ENCODE results near the gene RPLP2. TPM values are rescaled to one million over a fixed set of nuclear protein-coding genes. Genes with fewer than 3 reads are reported as not detected.
A peak's percentile ranks its signal among the peaks of the same experiment; 100 is the strongest.

Gene RPLP2
- total and polyA plus RNA-seq, 7 experiments from 2014 or later, result 2,266 to 5,944 (median 4,844) TPM

- no peak for ATAC-seq
- intact Hi-C loops (cut with micrococcal nuclease), result no loop called here
Observed at GRCh38 chr11:788953-789940, 20.5 kb upstream of the RPLP2 start.

GRCh38 chr11:789943-790342, 19.8 kb upstream of the RPLP2 start, which contains the start of gene CEND1:
TSS of gene CEND1 (minus strand) at chr11:790090. CDS start at chr11:788576, 1,514 bp downstream.
- intact Hi-C loops (cut with micrococcal nuclease), result loop anchor here (1.0 to 10.0 kb wide), 3 partner anchors 13 to 375 kb away; partner anchors contain the start of genes GATD1 (in 1 of the 2), LMNTD2 (in 1 of the 2), RASSF7 (in 1 of the 2) and SIGIRR (in 1 of the 2)
- Histone ChIP-seq H3K4me1 (ENCODE audit: control insufficient read depth in 2 of 2, insufficient read depth in 2 of 2, low read length in 2 of 2) (no peaks in the 10 kb centered on the region), H3K4me3 (ENCODE audit: low read length) (no peak within 1 kb of the TSS), H3K9me3 (ENCODE audit: control insufficient read depth in 2 of 3, low read length in 3 of 3) (no peaks in the 10 kb centered on the region), H3K36me3 (ENCODE audit: control insufficient read depth in 2 of 3, insufficient read depth in 3 of 3, low read length in 3 of 3) (peaks cover 0 to 36% (median 0%) of the 10 kb centered on the region in 3 experiments), H3K27me3 (ENCODE audit: control insufficient read depth in 2 of 2, insufficient read depth in 2 of 2, low read length in 2 of 2) (no peaks in the 10 kb centered on the region), H3K27ac (ENCODE audit: low read depth, low read length) (no peak within 1 kb of the TSS)
- Mint-ChIP-seq H3K27me3 (no peaks in the 10 kb centered on the region), H3K27ac (peak within 1 kb of the TSS in 1 of 9 donors; percentile 58), H3K9me3 (no peaks in the 10 kb centered on the region), H3K4me3 (peak within 1 kb of the TSS in 2 of 10 donors; percentile 48 to 49), H3K36me3 (peaks cover 0 to 8% (median 0%) of the 10 kb centered on the region in 5 donors), H3K4me1 (peaks cover 0 to 6% (median 0%) of the 10 kb centered on the region in 7 donors)
- peak; percentile 60 for ATAC-seq
- CTCF ChIA-PET, result no interaction called here
- DNase-seq, result peak in 1 of 9 donors; percentile 68
- POLR2A ChIA-PET, result interaction anchor here (1.4 kb wide), 1 partner anchor 12 kb away, joined by 5 read pairs; no protein-coding TSS in a partner anchor

More at GRCh38 chr11:788953-789940, 20.5 kb upstream of the RPLP2 start:
- H3K4me3 Mint-ChIP-seq, result peak overlapping the region in 1 of 10 donors; percentile 48
- H3K4me1 Mint-ChIP-seq, result peaks cover 0 to 6% (median 0%) of the 10 kb centered on the region in 7 donors
- no peaks in the 10 kb centered on the region for H3K9me3 Mint-ChIP-seq
- peaks cover 0 to 8% (median 0%) of the 10 kb centered on the region in 5 donors for H3K36me3 Mint-ChIP-seq
- DNase-seq, result peak in 1 of 9 donors; percentile 7
- Histone ChIP-seq H3K27ac (ENCODE audit: low read depth, low read length) (no peak overlapping the region), H3K4me1 (ENCODE audit: control insufficient read depth in 2 of 2, insufficient read depth in 2 of 2, low read length in 2 of 2) (no peaks in the 10 kb centered on the region), H3K27me3 (ENCODE audit: control insufficient read depth in 2 of 2, insufficient read depth in 2 of 2, low read length in 2 of 2) (no peaks in the 10 kb centered on the region), H3K4me3 (ENCODE audit: low read length) (no peak overlapping the region), H3K36me3 (ENCODE audit: control insufficient read depth in 2 of 3, insufficient read depth in 3 of 3, low read length in 3 of 3) (peaks cover 0 to 33% (median 0%) of the 10 kb centered on the region in 3 experiments), H3K9me3 (ENCODE audit: control insufficient read depth in 2 of 3, low read length in 3 of 3) (no peaks in the 10 kb centered on the region)
- ChIA-PET POLR2A (no interaction called here), CTCF (no interaction called here)
- no peaks in the 10 kb centered on the region for H3K27me3 Mint-ChIP-seq
- peak overlapping the region in 1 of 9 donors; percentile 58 for H3K27ac Mint-ChIP-seq

DNA sequence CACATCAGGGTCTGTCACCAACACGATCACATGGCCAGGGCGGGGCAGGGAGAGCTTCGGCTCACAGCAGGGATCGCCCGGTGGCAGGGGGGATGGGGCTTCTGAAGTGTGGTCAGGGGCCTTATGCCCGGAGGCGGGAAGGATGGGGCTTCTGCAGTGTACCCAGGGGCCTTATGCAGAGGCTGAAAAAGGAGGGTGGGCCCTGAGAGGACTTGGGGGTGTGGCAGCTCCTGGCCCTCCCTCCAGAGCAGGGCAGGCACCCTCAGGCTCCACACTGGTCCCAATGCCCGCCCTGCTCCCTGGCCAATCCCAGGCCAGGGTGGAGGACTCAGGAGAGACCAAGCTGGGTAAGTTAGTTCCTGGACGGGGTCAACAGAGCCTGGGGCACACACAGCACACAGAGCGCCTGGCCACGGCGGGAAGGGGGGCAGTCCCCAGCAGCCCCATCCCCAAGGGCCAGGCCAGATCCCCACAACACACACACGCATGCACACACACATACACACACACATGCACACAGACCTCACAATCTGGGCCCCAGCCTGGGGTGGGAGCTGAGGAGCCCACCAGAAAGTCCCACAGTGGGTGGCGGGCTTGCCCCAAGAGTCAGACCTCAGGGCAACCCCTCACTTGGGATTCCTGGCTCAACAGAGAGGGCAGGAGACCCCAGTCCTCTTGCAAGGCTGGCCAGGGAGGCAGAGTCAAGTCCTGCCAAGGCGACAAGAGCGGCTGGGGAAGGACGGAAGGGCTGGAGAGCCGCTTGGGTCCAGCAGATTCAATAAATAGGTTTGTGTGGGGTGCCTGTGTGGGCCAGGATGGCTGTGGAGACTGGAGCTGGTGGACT, 18.8 kb upstream of the RPLP2 start:
- H3K27me3 Mint-ChIP-seq, result no peaks in the 10 kb centered on the region
- POLR2A ChIA-PET, result interaction anchor here (1.2 to 1.6 kb wide), 4 partner anchors 10 to 13 kb away, joined by 3 to 5 read pairs (median 4); no protein-coding TSS in a partner anchor
- H3K36me3 Mint-ChIP-seq, result peaks cover 0 to 8% (median 0%) of the 10 kb centered on the region in 5 donors
- Histone ChIP-seq H3K9me3 (ENCODE audit: control insufficient read depth in 2 of 3, low read length in 3 of 3) (no peaks in the 10 kb centered on the region), H3K36me3 (ENCODE audit: control insufficient read depth in 2 of 3, insufficient read depth in 3 of 3, low read length in 3 of 3) (peaks cover 0 to 39% (median 0%) of the 10 kb centered on the region in 3 experiments), H3K4me1 (ENCODE audit: control insufficient read depth in 2 of 2, insufficient read depth in 2 of 2, low read length in 2 of 2) (peaks cover 0 to 6% of the 10 kb centered on the region in 2 donors), H3K27me3 (ENCODE audit: control insufficient read depth in 2 of 2, insufficient read depth in 2 of 2, low read length in 2 of 2) (no peaks in the 10 kb centered on the region), H3K4me3 (ENCODE audit: low read length) (no peak overlapping the region), H3K27ac (ENCODE audit: low read depth, low read length) (no peak overlapping the region)
- CTCF ChIA-PET, result no interaction called here
- H3K27ac Mint-ChIP-seq, result peak overlapping the region in 1 of 9 donors; percentile 42
- H3K4me1 Mint-ChIP-seq, result peaks cover 0 to 8% (median 2%) of the 10 kb centered on the region in 7 donors
- no peaks in the 10 kb centered on the region for H3K9me3 Mint-ChIP-seq
- intact Hi-C loops (cut with micrococcal nuclease), result loop anchor here (1.0 to 10.0 kb wide), 3 partner anchors 14 to 376 kb away; partner anchors contain the start of genes GATD1 (in 1 of the 2), LMNTD2 (in 1 of the 2), RASSF7 (in 1 of the 2) and SIGIRR (in 1 of the 2)
- ATAC-seq (no peak), DNase-seq (no peak)
- H3K4me3 Mint-ChIP-seq, result peak overlapping the region in 1 of 10 donors; percentile 49

DNA sequence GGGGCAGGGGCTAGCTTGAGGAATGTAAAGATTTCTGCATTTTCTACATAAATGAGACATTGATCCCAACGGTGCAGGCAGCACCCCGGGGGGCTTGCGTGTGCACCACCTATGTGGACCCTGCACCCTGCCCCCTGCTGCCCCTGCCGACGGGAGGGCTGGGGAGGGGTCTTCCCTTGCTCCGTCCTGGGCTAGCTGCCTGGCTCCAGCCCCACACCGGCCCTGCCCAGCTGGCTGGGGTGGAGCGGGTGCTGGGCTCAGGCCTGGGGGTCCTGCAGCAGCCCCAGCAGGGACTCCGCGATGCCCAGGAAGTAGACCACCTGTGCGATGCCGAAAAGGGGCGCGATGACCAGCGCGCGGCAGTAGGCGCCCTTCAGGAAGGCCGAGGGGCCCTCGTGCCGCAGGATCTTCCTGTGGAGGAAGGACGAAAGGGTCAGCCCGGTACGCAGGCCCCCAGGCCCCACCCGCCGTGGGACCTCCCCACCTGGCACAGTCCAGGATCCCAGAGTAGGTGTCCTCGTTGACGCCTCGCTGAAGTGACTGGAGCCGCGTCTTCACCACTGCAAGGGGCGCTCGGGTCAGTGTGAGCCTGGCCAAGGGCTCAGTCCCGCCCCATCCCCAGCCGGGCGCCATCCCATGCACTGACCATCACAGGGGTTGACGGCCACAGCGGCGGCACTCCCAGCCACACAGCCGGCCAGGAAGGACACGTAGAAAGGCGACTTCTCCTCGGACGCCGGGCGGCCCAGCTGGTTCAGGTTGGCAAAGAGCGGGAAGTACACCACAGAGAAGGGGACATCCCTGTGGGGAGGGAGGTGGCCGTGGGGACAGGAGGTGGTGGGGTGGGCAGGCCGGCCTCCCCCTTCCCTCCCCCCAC, 17.9 kb upstream of the RPLP2 start:
- no peak overlapping the region for H3K4me3 ChIP-seq (ENCODE audit: low read length)
- ATAC-seq (no peak), DNase-seq (no peak)
- ChIA-PET POLR2A (interaction anchor here (1.2 to 1.6 kb wide), 3 partner anchors 9 to 11 kb away, joined by 3 to 4 read pairs (median 3); no protein-coding TSS in a partner anchor), CTCF (no interaction called here)
- H3K9me3 ChIP-seq (ENCODE audit: control insufficient read depth in 2 of 3, low read length in 3 of 3), result no peaks in the 10 kb centered on the region
- H3K4me3 Mint-ChIP-seq, result peak overlapping the region in 1 of 10 donors; percentile 7
- H3K4me1 Mint-ChIP-seq, result peaks cover 0 to 16% (median 10%) of the 10 kb centered on the region in 7 donors
- H3K36me3 ChIP-seq (ENCODE audit: control insufficient read depth in 2 of 3, insufficient read depth in 3 of 3, low read length in 3 of 3), result peaks cover 0 to 39% (median 0%) of the 10 kb centered on the region in 3 experiments
- no peaks in the 10 kb centered on the region for H3K27me3 Mint-ChIP-seq
- H3K36me3 Mint-ChIP-seq, result peaks cover 0 to 8% (median 0%) of the 10 kb centered on the region in 5 donors
- H3K27me3 ChIP-seq (ENCODE audit: control insufficient read depth in 2 of 2, insufficient read depth in 2 of 2, low read length in 2 of 2), result no peaks in the 10 kb centered on the region
- no peak overlapping the region for H3K27ac Mint-ChIP-seq
- intact Hi-C loops (cut with micrococcal nuclease), result loop anchor here (10.0 kb wide), 2 partner anchors 227 to 377 kb away; partner anchors contain the start of genes LMNTD2 (in 1 of the 2), RASSF7 (in 1 of the 2) and SIGIRR (in 1 of the 2)
- H3K4me1 ChIP-seq (ENCODE audit: control insufficient read depth in 2 of 2, insufficient read depth in 2 of 2, low read length in 2 of 2), result peaks cover 7 to 13% of the 10 kb centered on the region in 2 donors
- H3K9me3 Mint-ChIP-seq, result no peaks in the 10 kb centered on the region
- no peak overlapping the region for H3K27ac ChIP-seq (ENCODE audit: low read depth, low read length)

DNA sequence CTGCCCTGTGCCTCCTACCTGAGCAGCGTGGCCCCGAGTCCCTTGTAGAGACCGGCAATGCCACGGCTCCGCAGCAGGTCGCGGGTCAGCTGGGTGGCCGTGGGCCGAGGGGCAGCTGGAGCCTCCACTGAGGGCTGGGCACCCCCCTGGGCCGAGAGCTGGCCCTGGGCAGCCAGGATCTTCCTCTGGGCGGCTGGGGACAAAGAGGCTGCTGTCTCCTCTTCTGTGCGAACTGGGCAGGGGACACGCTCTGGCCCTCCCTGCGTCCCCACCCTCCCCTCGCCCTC, 17.3 kb upstream of the RPLP2 start:
- POLR2A ChIA-PET, result no interaction called here
- Histone ChIP-seq H3K9me3 (ENCODE audit: control insufficient read depth in 2 of 3, low read length in 3 of 3) (no peaks in the 10 kb centered on the region), H3K4me3 (ENCODE audit: low read length) (no peak overlapping the region), H3K27me3 (ENCODE audit: control insufficient read depth in 2 of 2, insufficient read depth in 2 of 2, low read length in 2 of 2) (no peaks in the 10 kb centered on the region), H3K27ac (ENCODE audit: low read depth, low read length) (no peak overlapping the region), H3K4me1 (ENCODE audit: control insufficient read depth in 2 of 2, insufficient read depth in 2 of 2, low read length in 2 of 2) (peaks cover 10 to 14% of the 10 kb centered on the region in 2 donors), H3K36me3 (ENCODE audit: control insufficient read depth in 2 of 3, insufficient read depth in 3 of 3, low read length in 3 of 3) (peaks cover 0 to 39% (median 0%) of the 10 kb centered on the region in 3 experiments)
- H3K9me3 Mint-ChIP-seq, result no peaks in the 10 kb centered on the region
- CTCF ChIA-PET, result no interaction called here
- no peak overlapping the region for H3K4me3 Mint-ChIP-seq
- no peak overlapping the region for H3K27ac Mint-ChIP-seq
- ATAC-seq (no peak), DNase-seq (no peak)
- peaks cover 0 to 8% (median 0%) of the 10 kb centered on the region in 5 donors for H3K36me3 Mint-ChIP-seq
- H3K4me1 Mint-ChIP-seq, result peaks cover 0 to 21% (median 13%) of the 10 kb centered on the region in 7 donors
- intact Hi-C loops (cut with micrococcal nuclease), result loop anchor here (10.0 kb wide), 2 partner anchors 228 to 378 kb away; partner anchors contain the start of genes LMNTD2 (in 1 of the 2), RASSF7 (in 1 of the 2) and SIGIRR (in 1 of the 2)
- H3K27me3 Mint-ChIP-seq, result no peaks in the 10 kb centered on the region

All from naive thymus-derived CD4-positive, alpha-beta T cell (primary cell).